Heart right ventricle (tissue), 16 donors: Measurements from ENCODE around the gene SEC14L1. TPM values are rescaled to one million over a fixed set of nuclear protein-coding genes. Genes with fewer than 3 reads are reported as not detected.
"Not testable (repeated sequence)": the region's sequence is repeated elsewhere in the genome, so short reads cannot be mapped to it uniquely, and the experiment has no call there.

ENCODE experiments used
- ATAC-seq, 8 donors: fragments of 200-7000 bp; cut with Tn5 transposase; one replicate each; pipeline ENCODE4 v1.9.1; 2020; ENCODE audit warnings: mild to moderate bottlenecking in 8 of 8, moderate library complexity in 8 of 8, moderate number of reproducible peaks in 1 of 8
- DNase-seq, 2 donors: peaks; one replicate each; pipeline ENCODE4 v3.0.0-alpha.2; 2020
- H3K27ac ChIP-seq, 10 donors: fragments of 200-600 bp; sonication (generic) in 2 of 10; one replicate each; pipeline versions ENCODE4 v1.5.0 to v1.8.0; 2020 to 2022; ENCODE audit warnings: mild to moderate bottlenecking in 3 of 10
- H3K27me3 ChIP-seq, 7 donors: fragments of 200-600 bp; one replicate each; pipeline ENCODE4 v1.8.0; 2021 to 2022; ENCODE audit warnings: mild to moderate bottlenecking in 2 of 7
- H3K36me3 ChIP-seq, 9 donors: fragments of 200-600 bp; sonication (generic) in 1 of 9; one replicate each; pipeline versions ENCODE4 v1.5.0 to v1.8.0; 2020 to 2022; ENCODE audit warnings: mild to moderate bottlenecking in 2 of 9
- H3K4me1 ChIP-seq, 9 donors: fragments of 200-600 bp; sonication (generic) in 1 of 9; one replicate each; pipeline versions ENCODE4 v1.5.0 to v1.8.0; 2020 to 2022; ENCODE audit warnings: mild to moderate bottlenecking in 4 of 9
- H3K4me3 ChIP-seq, 10 donors: fragments of 200-600 bp; sonication (generic) in 2 of 10; one replicate each; pipeline versions ENCODE4 v1.5.0 to v1.8.0; 2020 to 2022; ENCODE audit warnings: mild to moderate bottlenecking in 7 of 10, moderate library complexity in 2 of 10
- H3K9me3 ChIP-seq, 11 donors: fragments of 200-600 bp in 10 of 11; sonication (generic) in 2 of 11; one replicate each; pipeline versions ENCODE4 v1.5.0 to v1.8.0; 2013 to 2022; ENCODE audit warnings: mild to moderate bottlenecking in 2 of 11, control low read depth in 1 of 11, moderate library complexity in 1 of 11
- CTCF ChIP-seq, 9 donors: fragments of 200-600 bp; sonication (generic) in 2 of 9; IDR thresholded peaks; one replicate each; pipeline versions ENCODE4 v1.5.0 to v1.8.0; 2021 to 2022; ENCODE audit warnings: antibody characterized with exemption in 9 of 9, mild to moderate bottlenecking in 5 of 9, moderate library complexity in 1 of 9
- WGBS, 2 donors: extraction: QIAGEN DNeasy Blood & Tissue Kit; methylation state at CpG; one replicate each; pipeline ENCODE4 v1.1.7; 2013; ENCODE audit warnings: inconsistent platforms in 1 of 2; 5-methylcytosine and 5-hydroxymethylcytosine counted together
- intact Hi-C, 10 donors: fragments of 100-400 bp; cut with DNase I; formaldehyde crosslinking; loops; one replicate each; pipeline versions ENCODE4 v1.11.1 to v1.14.2; 2022
- polyA plus RNA-seq, 2 donors: library from polyadenylated mRNA; stranded (reverse); fragments of 200-250 nt; gene quantifications; one replicate each; pipeline ENCODE4 v1.2.3, GENCODE V29; 2013
- total RNA-seq, 10 donors: library from RNA; stranded (reverse); fragmentation: NEBNext Ultra II Directional in 3 of 10; extraction: Animal tissue kit (Norgen Biotek cat#: 25700) in 3 of 10; gene quantifications; one replicate each; pipeline versions ENCODE4 v1.2.1 to v1.2.4, GENCODE V29; 2021 to 2023
- donor health status: Arrhythmogenic right ventricular cardiomyopathy.
- donor health status: ischemic (EF 13 %, LVEDD 7.1; RV severe dilation, severe dysfunction).
- donor health status: healthy with polysubstance abuse.
- donor health status: DM: no; HTN: yes; CAD: no.
- donor health status: DM: no; HTN: no; CAD: no.
- donor health status: ischemic (EF 25% LVEDD 6.9; RV normal size, moderate dysfunction).
- donor health status: ischemic (EF 25% LVEDD 5.7; RV mildly dilated, moderate dysfunction).
- donor health status: healthy.
- donor health status: DM: yes; HTN: yes; CAD: no.
- donor health status: Ischemic cardiomyopathy.
- donor health status: ischemic (EF 35%, LVEDD 5.7; RV mildly dilated, moderate dysfunction).
- donor health status: nonischemic (EF 11% LVEDD 7.7; RV severe dilation, severe dysfunction).
- donor health status: DM: yes; HTN: yes; CAD: no.
- donor health status: PGD.
- donor health status: ischemic (EF 29% LVEDD 5.4; RV normal size, mild dysfunction).
- donor health status: nonischemic (EF 23%, LVEDD 6.1; RV moderate dilation, normal function).

The SEC14L1 gene
- total and polyA plus RNA-seq, 12 donors, result 36.1 to 88.8 (median 50.0) TPM

- ATAC-seq (peak in 1 of 8 donors; percentile 12), DNase-seq (no peak)
- intact Hi-C loops, result loop anchor here in 2 of 10 donors (2.0 to 5.0 kb wide), 2 partner anchors 33 to 53 kb away; no protein-coding TSS in a partner anchor
- no peak for TF ChIP-seq CTCF (IDR thresholded peaks at IDR 0.05)
- WGBS, 2 donors, result 77 to 83% methylated on average over 8 of the region's 8 CpGs
- H3K27ac ChIP-seq, result peak overlapping the region in 6 of 10 donors; percentile 4 to 96 (median 21)
- no peaks in the 10 kb centered on the region for H3K27me3 ChIP-seq
- H3K4me1 ChIP-seq, result peaks cover 15 to 84% (median 66%) of the 10 kb centered on the region in 9 donors
- H3K36me3 ChIP-seq, result peaks cover 0 to 64% (median 5%) of the 10 kb centered on the region in 9 donors
- peak overlapping the region in 1 of 10 donors; percentile 5 for H3K4me3 ChIP-seq
- no peaks in the 10 kb centered on the region for H3K9me3 ChIP-seq
These were observed 13.3 kb downstream of the SEC14L1 start for GRCh38 chr17:77153999-77154586.

- no peak for TF ChIP-seq CTCF (IDR thresholded peaks at IDR 0.05)
- Histone ChIP-seq H3K4me3 (no peak overlapping the region), H3K9me3 (no peaks in the 10 kb centered on the region), H3K27ac (peak overlapping the region in 2 of 10 donors; percentile 12 to 48), H3K36me3 (peaks cover 0 to 54% (median 5%) of the 10 kb centered on the region in 9 donors), H3K27me3 (no peaks in the 10 kb centered on the region), H3K4me1 (peaks cover 14 to 84% (median 65%) of the 10 kb centered on the region in 9 donors)
- ATAC-seq (no peak), DNase-seq (no peak)
- WGBS, 2 donors, result 65 to 79% methylated on average over 3 of the region's 3 CpGs
- intact Hi-C loops, result loop anchor here in 2 of 10 donors (2.0 to 5.0 kb wide), 2 partner anchors 37 to 52 kb away; no protein-coding TSS in a partner anchor
These were observed 14.4 kb downstream of the SEC14L1 start for GRCh38 chr17:77155125-77155524.

GRCh38 chr17:77157766-77158165 is 17.0 kb downstream of the SEC14L1 start:
- DNase-seq, H3K27ac ChIP-seq, H3K27me3 ChIP-seq, H3K4me3 ChIP-seq, ATAC-seq, H3K9me3 ChIP-seq: not testable (repeated sequence)
- peaks cover 0 to 28% (median 0%) of the 10 kb centered on the region in 9 donors for H3K36me3 ChIP-seq
- intact Hi-C loops, result loop anchor here in 1 of 10 donors (5.0 kb wide), 1 partner anchor 35 kb away; no protein-coding TSS in a partner anchor
- H3K4me1 ChIP-seq, result peaks cover 8 to 84% (median 65%) of the 10 kb centered on the region in 9 donors
- WGBS, 2 donors, result 73 to 81% methylated on average over 6 of the region's 6 CpGs

DNA sequence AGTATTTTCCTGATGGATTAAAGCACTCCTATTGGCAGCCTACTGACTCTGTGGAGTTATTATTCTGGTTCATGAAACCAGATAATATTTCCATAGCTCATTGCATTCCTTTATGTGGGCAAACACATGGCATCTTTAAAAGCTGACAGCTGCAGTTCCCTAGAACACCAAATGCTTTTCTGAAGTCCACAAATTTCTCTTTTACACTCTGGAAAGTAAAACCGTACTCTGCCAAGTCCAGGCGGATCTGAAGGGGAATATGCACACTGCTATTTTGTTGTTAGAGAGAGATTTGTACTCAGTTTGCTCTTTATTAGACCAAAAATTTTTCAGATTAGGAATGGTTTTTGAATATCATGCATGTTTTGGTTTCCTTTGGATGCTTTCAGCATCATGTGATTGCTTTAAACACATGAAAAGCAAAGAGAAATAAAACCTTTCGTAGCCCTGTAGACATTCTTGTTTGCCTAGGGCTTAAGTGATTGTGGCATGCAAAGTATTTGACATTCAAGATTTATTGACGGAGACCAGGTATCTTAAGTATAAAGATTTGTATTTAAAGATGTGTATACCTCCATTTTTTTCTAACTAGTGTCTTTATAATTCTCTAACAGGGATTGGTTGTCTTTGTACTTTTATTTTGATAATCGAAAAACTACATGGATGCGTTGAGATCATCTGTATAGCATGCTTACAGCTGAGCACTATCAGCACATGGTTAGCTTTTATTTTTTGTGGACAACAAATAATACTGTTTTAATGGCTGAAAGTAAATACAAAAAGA is 19.5 kb downstream of the SEC14L1 start:
- TF ChIP-seq CTCF (IDR thresholded peaks at IDR 0.05), result no peak
- DNase-seq, result no peak
- Histone ChIP-seq H3K9me3 (no peaks in the 10 kb centered on the region), H3K4me1 (peaks cover 22 to 84% (median 66%) of the 10 kb centered on the region in 9 donors), H3K4me3 (peak overlapping the region in 1 of 10 donors; percentile 14), H3K27ac (peak overlapping the region in 6 of 10 donors; percentile 5 to 83 (median 62)), H3K36me3 (peaks cover 0 to 32% (median 0%) of the 10 kb centered on the region in 9 donors), H3K27me3 (no peaks in the 10 kb centered on the region)
- intact Hi-C loops, result no loop called here
- no peak for ATAC-seq
- 27 to 37% methylated on average over 6 of the region's 6 CpGs for WGBS, 2 donors
